Glutamatergic neuron (in vitro differentiated cells): ENCODE data around the gene PDLIM3. TPM values are rescaled to one million over a fixed set of nuclear protein-coding genes. Genes with fewer than 3 reads are reported as not detected.

ENCODE experiments used
- DNase-seq: peaks from one replicate; pipeline ENCODE4 v3.0.0; 2022
- H3K27ac Mint-ChIP-seq: one replicate; pipeline ENCODE4 v1.8.0; 2020; ENCODE audit warnings: mild to moderate bottlenecking, mixed read lengths, inconsistent platforms; ENCODE audit not compliant: unreplicated experiment
- H3K27me3 Mint-ChIP-seq: one replicate; pipeline ENCODE4 v1.8.0; 2020; ENCODE audit warnings: mild to moderate bottlenecking, moderate library complexity, mixed read lengths, inconsistent platforms; ENCODE audit not compliant: unreplicated experiment
- H3K36me3 Mint-ChIP-seq: one replicate; pipeline ENCODE4 v1.8.0; 2020; ENCODE audit warnings: mild to moderate bottlenecking, mixed read lengths, inconsistent platforms; ENCODE audit not compliant: unreplicated experiment
- H3K4me1 Mint-ChIP-seq: one replicate; pipeline ENCODE4 v1.8.0; 2020; ENCODE audit warnings: mild to moderate bottlenecking, low read depth, mixed read lengths, inconsistent platforms; ENCODE audit not compliant: unreplicated experiment
- H3K4me3 Mint-ChIP-seq: one replicate; pipeline ENCODE4 v1.8.0; 2020; ENCODE audit warnings: mild to moderate bottlenecking, mixed read lengths, inconsistent platforms; ENCODE audit not compliant: unreplicated experiment
- H3K9me3 Mint-ChIP-seq: one replicate; pipeline ENCODE4 v1.8.0; 2020; ENCODE audit warnings: mild to moderate bottlenecking, moderate library complexity, mixed read lengths, inconsistent platforms; ENCODE audit not compliant: unreplicated experiment
- total RNA-seq: library from RNA; stranded (reverse); fragmentation: NEBNext Ultra II Directional; extraction: Animal tissue kit (Norgen Biotek cat#: 25700); gene quantifications from one replicate; pipeline ENCODE4 v1.2.1, GENCODE V29; 2021; ENCODE audit not compliant: unreplicated experiment
- TF ChIP-seq, protein P1 (sequence below): fragments of 200-600 bp; sonication (generic); IDR thresholded peaks from one replicate; pipeline ENCODE4 v1.5.0; 2021; ENCODE audit not compliant: partially characterized antibody, unreplicated experiment

The PDLIM3 gene
- total RNA-seq, 1 donor from 2014 or later, result 262 TPM

DNA sequence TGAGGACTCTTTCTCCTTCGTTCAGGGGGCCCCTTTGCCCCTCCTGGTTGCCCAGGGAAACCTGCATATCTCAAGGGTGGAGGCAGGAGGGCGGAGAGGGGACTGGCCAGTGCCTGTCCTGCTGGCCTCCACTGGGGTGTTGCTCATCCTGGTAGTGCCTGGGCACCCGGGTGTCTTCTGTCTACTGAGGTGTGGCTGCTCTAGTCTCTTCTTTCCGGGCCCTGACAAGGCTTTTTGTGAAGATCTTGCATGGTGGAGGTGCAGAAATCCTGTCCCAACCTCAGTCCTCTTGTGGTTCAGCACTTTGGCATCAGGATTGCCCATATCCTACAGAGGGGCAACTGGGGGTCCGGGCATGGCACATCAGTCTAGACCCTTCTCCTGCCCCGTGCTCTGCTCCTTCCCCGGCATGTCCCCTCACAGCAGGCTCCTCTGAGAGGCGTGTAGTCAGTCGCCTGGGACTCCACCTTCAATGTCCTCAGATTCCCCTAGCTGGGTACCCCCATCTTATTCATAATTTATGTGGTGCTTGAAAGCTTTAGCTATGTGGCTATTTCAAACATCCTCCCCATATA is 65.6 kb downstream of the PDLIM3 start:
- Mint-ChIP-seq H3K4me3 (no peak overlapping the region), H3K27me3 (peaks cover 9% of the 10 kb centered on the region), H3K9me3 (peaks cover 6% of the 10 kb centered on the region), H3K27ac (no peak overlapping the region), H3K4me1 (peaks cover 9% of the 10 kb centered on the region), H3K36me3 (peaks cover 9% of the 10 kb centered on the region)
- no peak for DNase-seq
- TF ChIP-seq, protein P1, sequence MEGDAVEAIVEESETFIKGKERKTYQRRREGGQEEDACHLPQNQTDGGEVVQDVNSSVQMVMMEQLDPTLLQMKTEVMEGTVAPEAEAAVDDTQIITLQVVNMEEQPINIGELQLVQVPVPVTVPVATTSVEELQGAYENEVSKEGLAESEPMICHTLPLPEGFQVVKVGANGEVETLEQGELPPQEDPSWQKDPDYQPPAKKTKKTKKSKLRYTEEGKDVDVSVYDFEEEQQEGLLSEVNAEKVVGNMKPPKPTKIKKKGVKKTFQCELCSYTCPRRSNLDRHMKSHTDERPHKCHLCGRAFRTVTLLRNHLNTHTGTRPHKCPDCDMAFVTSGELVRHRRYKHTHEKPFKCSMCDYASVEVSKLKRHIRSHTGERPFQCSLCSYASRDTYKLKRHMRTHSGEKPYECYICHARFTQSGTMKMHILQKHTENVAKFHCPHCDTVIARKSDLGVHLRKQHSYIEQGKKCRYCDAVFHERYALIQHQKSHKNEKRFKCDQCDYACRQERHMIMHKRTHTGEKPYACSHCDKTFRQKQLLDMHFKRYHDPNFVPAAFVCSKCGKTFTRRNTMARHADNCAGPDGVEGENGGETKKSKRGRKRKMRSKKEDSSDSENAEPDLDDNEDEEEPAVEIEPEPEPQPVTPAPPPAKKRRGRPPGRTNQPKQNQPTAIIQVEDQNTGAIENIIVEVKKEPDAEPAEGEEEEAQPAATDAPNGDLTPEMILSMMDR, result no peak

DNA sequence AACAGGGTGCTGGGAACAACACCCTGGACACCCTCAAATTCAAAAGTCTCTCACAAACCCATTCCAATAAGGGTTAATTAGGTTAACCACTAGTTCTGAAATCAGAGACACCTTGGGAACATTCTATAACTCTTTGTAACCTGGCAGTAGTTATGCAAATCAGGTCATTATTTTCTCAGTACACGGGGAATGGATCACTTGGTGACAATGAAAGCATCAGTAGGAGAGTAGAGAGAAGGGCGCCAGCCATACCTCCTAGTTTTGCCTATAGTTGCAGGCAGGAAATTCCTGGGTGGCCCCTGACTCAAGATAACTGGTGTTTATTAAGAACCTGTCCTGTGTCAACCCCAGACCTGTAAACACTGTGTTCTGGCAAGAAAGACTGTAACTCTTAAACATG is 66.3 kb downstream of the PDLIM3 start:
- Mint-ChIP-seq H3K36me3 (peaks cover 9% of the 10 kb centered on the region), H3K4me3 (no peak overlapping the region), H3K27ac (no peak overlapping the region), H3K9me3 (peaks cover 6% of the 10 kb centered on the region), H3K27me3 (peaks cover 9% of the 10 kb centered on the region), H3K4me1 (peaks cover 12% of the 10 kb centered on the region)
- TF ChIP-seq, protein P1, result no peak
- no peak for DNase-seq

DNA sequence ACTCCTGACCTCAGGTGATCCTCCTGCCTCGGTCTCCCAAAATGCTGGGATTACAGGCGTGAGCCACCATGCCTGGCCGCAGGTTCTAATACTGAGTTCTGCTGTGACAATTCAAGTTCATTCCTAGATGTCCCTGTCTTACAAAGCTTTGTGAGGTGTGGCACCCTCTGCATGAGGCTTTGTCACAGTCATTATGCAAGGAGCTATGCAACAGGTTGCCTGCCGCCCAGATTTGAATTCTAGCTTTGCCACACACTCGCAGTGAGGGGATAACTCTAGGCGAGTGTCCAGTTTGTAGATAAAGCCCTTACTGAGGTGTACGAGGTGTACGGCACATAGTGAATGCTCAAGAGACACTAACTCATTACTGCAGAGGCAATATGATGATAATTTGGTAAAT is 67.3 kb downstream of the PDLIM3 start:
- TF ChIP-seq, protein P1, result no peak
- H3K27ac Mint-ChIP-seq, result no peak overlapping the region
- peaks cover 6% of the 10 kb centered on the region for H3K9me3 Mint-ChIP-seq
- peaks cover 9% of the 10 kb centered on the region for H3K36me3 Mint-ChIP-seq
- H3K4me3 Mint-ChIP-seq, result no peak overlapping the region
- H3K27me3 Mint-ChIP-seq, result peaks cover 9% of the 10 kb centered on the region
- DNase-seq, result no peak
- H3K4me1 Mint-ChIP-seq, result peaks cover 16% of the 10 kb centered on the region

DNA sequence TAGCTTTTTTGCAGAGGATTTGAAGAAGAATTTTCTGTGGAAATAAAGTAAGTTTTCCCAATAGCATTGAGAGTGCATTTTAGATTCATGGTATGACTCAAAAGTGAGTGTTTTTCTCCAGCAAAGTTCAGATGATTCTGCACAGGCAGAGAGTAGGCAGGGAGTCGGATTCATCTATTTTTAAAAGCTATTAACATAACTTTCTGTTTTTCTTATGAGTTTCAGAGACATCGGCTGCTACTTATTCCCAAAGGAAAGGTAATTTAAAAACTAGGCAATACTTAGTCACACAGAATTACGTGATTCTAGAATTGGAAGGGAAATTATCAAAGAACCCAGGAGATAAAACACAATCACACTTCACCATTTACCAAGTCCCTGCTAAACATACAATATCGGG is 68.2 kb downstream of the PDLIM3 start:
- peaks cover 6% of the 10 kb centered on the region for H3K9me3 Mint-ChIP-seq
- H3K4me1 Mint-ChIP-seq, result peaks cover 16% of the 10 kb centered on the region
- no peak overlapping the region for H3K4me3 Mint-ChIP-seq
- H3K27me3 Mint-ChIP-seq, result peaks cover 9% of the 10 kb centered on the region
- TF ChIP-seq, protein P1, result no peak
- no peak overlapping the region for H3K27ac Mint-ChIP-seq
- H3K36me3 Mint-ChIP-seq, result peaks cover 9% of the 10 kb centered on the region
- DNase-seq, result no peak

DNA sequence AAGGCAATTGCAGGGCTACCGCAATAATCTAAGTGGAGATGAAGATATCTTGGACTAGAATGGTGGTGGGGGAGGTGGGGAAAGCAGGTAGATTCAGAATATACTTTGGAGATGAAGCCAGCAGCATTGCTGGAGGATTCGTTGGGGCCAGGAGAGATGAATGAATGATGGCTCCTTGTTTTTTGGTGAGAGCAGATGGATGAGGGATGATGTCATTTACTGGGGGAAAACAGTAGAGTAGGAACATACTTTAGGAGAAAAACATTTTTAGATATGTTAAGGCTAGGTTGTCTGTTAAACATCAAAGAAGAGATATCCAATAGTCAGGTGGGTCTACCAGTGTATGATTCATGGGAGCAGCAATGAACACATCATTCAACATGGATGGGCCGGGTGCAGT is 69.6 kb downstream of the PDLIM3 start:
- Mint-ChIP-seq H3K27ac (no peak overlapping the region), H3K9me3 (peaks cover 4% of the 10 kb centered on the region), H3K27me3 (peaks cover 9% of the 10 kb centered on the region)

More for the DNA sequence above, 69.6 kb downstream of the PDLIM3 start:
- TF ChIP-seq, protein P1, result no peak
- no peak for DNase-seq
- Mint-ChIP-seq H3K4me1 (peaks cover 16% of the 10 kb centered on the region), H3K36me3 (peaks cover 9% of the 10 kb centered on the region), H3K4me3 (peak overlapping the region; percentile 21)
